CD4-positive, alpha-beta T cell treated with Interleukin-21 for 1 hour (primary cell): ENCODE results near the gene ZNF330.
"Not testable (repeated sequence)": the region's sequence is repeated elsewhere in the genome, so short reads cannot be mapped to it uniquely, and the experiment has no call there.

Experiments used
- DNase-seq: peaks from one replicate; pipeline ENCODE4 v3.0.0-alpha.2; 2020

ZNF330 gene

GRCh38 chr4:141220691-141221659 is at the start of gene ZNF330:
ZNF330 (plus strand) TSS chr4:141220895; CDS start chr4:141222372, 1,477 bp downstream.
- DNase-seq: peak; percentile 89

- no peak for DNase-seq
Observed at GRCh38 chr4:141174457-141174856, 46.2 kb upstream of the ZNF330 start.

- no peak for DNase-seq
Observed at GRCh38 chr4:141177171-141177570, 43.5 kb upstream of the ZNF330 start.

GRCh38 chr4:141179474-141180373 is 41.0 kb upstream of the ZNF330 start:
- no peak for DNase-seq

- DNase-seq: no peak
Observed at GRCh38 chr4:141180991-141181761, 39.5 kb upstream of the ZNF330 start.

- DNase-seq: not testable (repeated sequence)
Observed at GRCh38 chr4:141183491-141183890, 37.2 kb upstream of the ZNF330 start.

- DNase-seq: no peak
Observed at GRCh38 chr4:141192564-141192963, 28.1 kb upstream of the ZNF330 start.

GRCh38 chr4:141193516-141194034 is 27.1 kb upstream of the ZNF330 start:
- no peak for DNase-seq

GRCh38 chr4:141195095-141195707 is 25.5 kb upstream of the ZNF330 start:
- DNase-seq: no peak

GRCh38 chr4:141196227-141196933 is 24.3 kb upstream of the ZNF330 start:
- DNase-seq: no peak

GRCh38 chr4:141207961-141208360 is 12.7 kb upstream of the ZNF330 start:
- no peak for DNase-seq

- no peak for DNase-seq
Observed at GRCh38 chr4:141210168-141210567, 10.5 kb upstream of the ZNF330 start.

- DNase-seq: no peak
Observed at GRCh38 chr4:141213550-141213991, 7.1 kb upstream of the ZNF330 start.

- no peak for DNase-seq
Observed at GRCh38 chr4:141215030-141215429, 5.7 kb upstream of the ZNF330 start.

GRCh38 chr4:141216002-141216761 is 4.5 kb upstream of the ZNF330 start:
- no peak for DNase-seq

GRCh38 chr4:141220271-141220670 is 424 bp upstream of the ZNF330 start:
- no peak for DNase-seq

- DNase-seq: no peak
Observed at GRCh38 chr4:141223418-141223817, 2.7 kb downstream of the ZNF330 start.

- not testable (repeated sequence) for DNase-seq
Observed at GRCh38 chr4:141227280-141227679, 6.6 kb downstream of the ZNF330 start.

- DNase-seq: no peak
Observed at GRCh38 chr4:141229408-141230101, 8.9 kb downstream of the ZNF330 start.

GRCh38 chr4:141233673-141234072 is 13.0 kb downstream of the ZNF330 start:
- DNase-seq: no peak
